Measurements from ENCODE around the gene IRF2BP2. TPM values are rescaled to one million over a fixed set of nuclear protein-coding genes. Genes with fewer than 3 reads are reported as not detected.

IRF2BP2 gene
- total RNA-seq, 1 donor from 2014 or later, result 170 TPM

- no peak overlapping the region for H3K27ac Mint-ChIP-seq (ENCODE audit: unreplicated experiment)
- no peaks in the 10 kb centered on the region for H3K36me3 Mint-ChIP-seq (ENCODE audit: unreplicated experiment)
- no peaks in the 10 kb centered on the region for H3K4me1 Mint-ChIP-seq (ENCODE audit: unreplicated experiment)
- no peak overlapping the region for H3K4me3 Mint-ChIP-seq (ENCODE audit: unreplicated experiment)
- peaks cover 5% of the 10 kb centered on the region for H3K9me3 Mint-ChIP-seq (ENCODE audit: unreplicated experiment)
- TF ChIP-seq CTCF (IDR thresholded peaks at IDR 0.05), result no peak
- no peak for DNase-seq (ENCODE audit: extremely low spot score, unreplicated experiment)
- H3K27me3 Mint-ChIP-seq (ENCODE audit: unreplicated experiment), result no peaks in the 10 kb centered on the region
These were observed 37.8 kb upstream of the IRF2BP2 start for GRCh38 chr1:234647758-234648157.

GRCh38 chr1:234647245-234647644, 37.3 kb upstream of the IRF2BP2 start:
- H3K27me3 Mint-ChIP-seq (ENCODE audit: unreplicated experiment), result no peaks in the 10 kb centered on the region
- no peak overlapping the region for H3K4me3 Mint-ChIP-seq (ENCODE audit: unreplicated experiment)
- H3K27ac Mint-ChIP-seq (ENCODE audit: unreplicated experiment), result no peak overlapping the region
- H3K9me3 Mint-ChIP-seq (ENCODE audit: unreplicated experiment), result peaks cover 5% of the 10 kb centered on the region
- no peak for TF ChIP-seq CTCF (IDR thresholded peaks at IDR 0.05)
- H3K36me3 Mint-ChIP-seq (ENCODE audit: unreplicated experiment), result no peaks in the 10 kb centered on the region
- H3K4me1 Mint-ChIP-seq (ENCODE audit: unreplicated experiment), result no peaks in the 10 kb centered on the region
- no peak for DNase-seq (ENCODE audit: extremely low spot score, unreplicated experiment)

- no peaks in the 10 kb centered on the region for H3K4me1 Mint-ChIP-seq (ENCODE audit: unreplicated experiment)
- DNase-seq (ENCODE audit: extremely low spot score, unreplicated experiment), result no peak
- H3K27ac Mint-ChIP-seq (ENCODE audit: unreplicated experiment), result no peak overlapping the region
- no peak overlapping the region for H3K4me3 Mint-ChIP-seq (ENCODE audit: unreplicated experiment)
- H3K9me3 Mint-ChIP-seq (ENCODE audit: unreplicated experiment), result peaks cover 5% of the 10 kb centered on the region
- H3K36me3 Mint-ChIP-seq (ENCODE audit: unreplicated experiment), result no peaks in the 10 kb centered on the region
- no peaks in the 10 kb centered on the region for H3K27me3 Mint-ChIP-seq (ENCODE audit: unreplicated experiment)
- no peak for TF ChIP-seq CTCF (IDR thresholded peaks at IDR 0.05)
These were observed 36.0 kb upstream of the IRF2BP2 start for GRCh38 chr1:234645964-234646363.

- no peaks in the 10 kb centered on the region for H3K27me3 Mint-ChIP-seq (ENCODE audit: unreplicated experiment)
- no peaks in the 10 kb centered on the region for H3K36me3 Mint-ChIP-seq (ENCODE audit: unreplicated experiment)
- DNase-seq (ENCODE audit: extremely low spot score, unreplicated experiment), result no peak
- no peak overlapping the region for H3K27ac Mint-ChIP-seq (ENCODE audit: unreplicated experiment)
- H3K4me3 Mint-ChIP-seq (ENCODE audit: unreplicated experiment), result no peak overlapping the region
- H3K4me1 Mint-ChIP-seq (ENCODE audit: unreplicated experiment), result no peaks in the 10 kb centered on the region
- no peak for TF ChIP-seq CTCF (IDR thresholded peaks at IDR 0.05)
- H3K9me3 Mint-ChIP-seq (ENCODE audit: unreplicated experiment), result peaks cover 5% of the 10 kb centered on the region
These were observed 35.5 kb upstream of the IRF2BP2 start for GRCh38 chr1:234645474-234645953.

GRCh38 chr1:234644928-234645327, 35.0 kb upstream of the IRF2BP2 start:
- H3K27me3 Mint-ChIP-seq (ENCODE audit: unreplicated experiment), result no peaks in the 10 kb centered on the region
- no peaks in the 10 kb centered on the region for H3K36me3 Mint-ChIP-seq (ENCODE audit: unreplicated experiment)
- peaks cover 5% of the 10 kb centered on the region for H3K9me3 Mint-ChIP-seq (ENCODE audit: unreplicated experiment)
- no peaks in the 10 kb centered on the region for H3K4me1 Mint-ChIP-seq (ENCODE audit: unreplicated experiment)
- no peak overlapping the region for H3K27ac Mint-ChIP-seq (ENCODE audit: unreplicated experiment)
- no peak for TF ChIP-seq CTCF (IDR thresholded peaks at IDR 0.05)
- DNase-seq (ENCODE audit: extremely low spot score, unreplicated experiment), result no peak
- no peak overlapping the region for H3K4me3 Mint-ChIP-seq (ENCODE audit: unreplicated experiment)
